ENCODE data around the gene HOXC5. TPM values are rescaled to one million over a fixed set of nuclear protein-coding genes. Genes with fewer than 3 reads are reported as not detected.
"Not testable (repeated sequence)": the region's sequence is repeated elsewhere in the genome, so short reads cannot be mapped to it uniquely, and the experiment has no call there.

The HOXC5 gene
- total RNA-seq, 2 donors from 2014 or later = not detected

DNA sequence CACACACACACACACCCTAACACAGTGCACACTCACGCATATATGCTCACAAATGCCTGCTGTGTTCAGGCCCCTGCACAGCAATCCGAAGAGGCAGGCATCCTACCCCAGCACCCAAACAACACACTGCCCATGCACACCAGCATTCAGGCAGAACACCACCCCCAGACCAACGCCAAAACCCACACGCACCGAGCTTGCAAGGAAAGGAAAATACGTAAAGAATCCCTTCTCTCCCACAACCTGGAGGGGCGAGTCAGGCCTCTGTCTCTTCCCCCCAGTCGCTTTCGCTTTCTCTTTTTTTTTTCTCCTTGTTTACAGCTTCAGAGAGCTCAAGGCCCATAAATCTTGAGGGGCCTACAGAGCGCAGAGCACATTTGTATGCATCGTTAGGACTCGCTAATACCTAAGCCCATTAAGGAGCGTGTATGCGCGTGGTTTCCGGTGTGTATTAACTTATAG, 48.2 kb downstream of the HOXC5 start:
- not testable (repeated sequence) for H3K27ac ChIP-seq (ENCODE audit: low read depth, low read length); H3K36me3 ChIP-seq (ENCODE audit: control insufficient read depth, insufficient read depth, low read length); DNase-seq; H3K9me3 ChIP-seq (ENCODE audit: control insufficient read depth, low read length); H3K36me3 Mint-ChIP-seq (ENCODE audit: low read depth); H3K9ac ChIP-seq (ENCODE audit: extremely low read depth, low read length, poor library complexity, severe bottlenecking); H3K9me3 Mint-ChIP-seq; H3K4me1 ChIP-seq (ENCODE audit: control insufficient read depth, insufficient read depth, low read length); H3K4me3 ChIP-seq (ENCODE audit: low read length); H3K27ac Mint-ChIP-seq; H3K4me3 Mint-ChIP-seq
- peaks cover 98% of the 10 kb centered on the region for H3K27me3 ChIP-seq (ENCODE audit: control insufficient read depth, insufficient read depth, low read length, poor library complexity, severe bottlenecking)
- peaks cover 97% of the 10 kb centered on the region for H3K27me3 Mint-ChIP-seq (ENCODE audit: insufficient read depth)
- H3K4me1 Mint-ChIP-seq = peaks cover 13% of the 10 kb centered on the region
- WGBS, 2 experiments (ENCODE audit: insufficient coverage in 1 of 2, insufficient read length in 1 of 2) = 7% methylated on average over 9 of the region's 16 CpGs; no CpG with 5 or more reads in 1 of the 2 experiments

DNA sequence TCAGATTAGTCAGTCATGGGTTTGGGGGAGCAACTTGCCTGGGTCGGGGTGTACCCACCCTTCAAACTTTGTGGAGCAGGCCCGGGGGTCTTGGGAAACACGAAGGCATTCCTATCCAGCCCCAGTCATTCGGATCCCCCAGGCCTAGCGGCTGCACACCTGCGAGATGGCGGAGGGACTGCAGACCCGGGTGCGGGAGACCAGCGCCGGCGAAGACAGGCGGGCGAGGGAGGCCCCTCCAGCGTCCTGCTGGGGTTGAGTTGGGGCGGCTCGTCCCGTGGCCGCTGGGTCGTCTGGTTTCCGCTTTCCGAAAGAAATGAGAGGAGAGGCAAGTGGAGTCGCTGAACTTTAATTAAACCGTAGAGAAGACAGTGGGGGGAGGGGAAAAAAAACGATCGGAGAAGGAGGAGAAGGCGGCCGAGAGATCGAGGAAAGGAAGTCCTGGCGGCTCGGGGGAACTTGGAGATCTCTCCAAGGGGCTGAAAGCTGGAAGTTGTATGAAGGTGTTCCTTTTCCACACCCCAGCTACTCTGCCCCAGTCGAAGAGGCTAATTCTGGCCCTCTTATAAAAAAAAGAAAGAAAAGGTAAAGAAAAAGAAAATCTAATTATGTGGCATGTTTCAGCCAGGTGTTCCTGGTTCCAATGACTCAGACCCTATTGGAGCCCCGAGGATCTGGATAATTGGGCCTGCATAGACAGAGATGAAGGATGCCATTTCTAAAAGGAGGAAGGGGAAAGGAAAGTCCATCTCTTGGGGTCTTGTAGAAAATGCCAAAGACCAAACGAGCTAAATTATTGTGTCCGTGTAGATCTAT, 48.9 kb downstream of the HOXC5 start:
- H3K27ac ChIP-seq (ENCODE audit: low read depth, low read length); H3K36me3 ChIP-seq (ENCODE audit: control insufficient read depth, insufficient read depth, low read length); H3K9ac ChIP-seq (ENCODE audit: extremely low read depth, low read length, poor library complexity, severe bottlenecking); H3K27ac Mint-ChIP-seq; H3K9me3 ChIP-seq (ENCODE audit: control insufficient read depth, low read length); H3K36me3 Mint-ChIP-seq (ENCODE audit: low read depth); H3K9me3 Mint-ChIP-seq; H3K4me3 ChIP-seq (ENCODE audit: low read length); H3K4me1 ChIP-seq (ENCODE audit: control insufficient read depth, insufficient read depth, low read length): not testable (repeated sequence)
- WGBS, 2 experiments (ENCODE audit: insufficient coverage in 1 of 2, insufficient read length in 1 of 2) = 3 to 4% methylated on average over 22 to 32 of the region's 35 CpGs
- Mint-ChIP-seq H3K4me3 (peak overlapping the region; percentile 35), H3K4me1 (peaks cover 13% of the 10 kb centered on the region), H3K27me3 (ENCODE audit: insufficient read depth) (peaks cover 97% of the 10 kb centered on the region)
- peak; percentile 79 for DNase-seq
- peaks cover 98% of the 10 kb centered on the region for H3K27me3 ChIP-seq (ENCODE audit: control insufficient read depth, insufficient read depth, low read length, poor library complexity, severe bottlenecking)

DNA sequence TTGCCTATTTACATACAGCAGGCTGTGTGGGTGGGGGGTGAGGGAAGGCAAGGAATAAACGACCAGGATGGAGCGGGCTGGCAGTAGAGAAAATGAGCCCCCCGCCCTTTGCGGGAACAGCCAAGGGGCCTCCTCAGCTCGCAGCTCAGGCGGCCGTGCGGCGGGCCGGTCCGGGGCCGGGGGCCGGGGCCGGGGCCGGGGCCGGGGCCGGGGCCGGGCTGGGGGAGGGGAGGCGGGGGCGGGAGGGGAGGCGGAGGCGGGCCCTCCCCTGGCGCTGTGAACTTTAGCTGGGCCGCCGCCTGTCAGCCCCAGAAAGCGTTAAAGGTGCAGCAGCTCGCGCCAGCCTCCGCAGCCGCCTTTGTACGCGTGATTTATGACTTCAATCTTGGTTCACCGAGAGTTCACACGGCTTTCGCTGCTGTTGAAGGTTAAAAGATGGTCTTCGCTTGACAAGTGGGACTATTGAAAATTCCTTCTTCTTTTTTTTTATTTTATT, 49.6 kb downstream of the HOXC5 start:
- H3K9ac ChIP-seq (ENCODE audit: extremely low read depth, low read length, poor library complexity, severe bottlenecking) = no peak overlapping the region
- H3K27ac ChIP-seq (ENCODE audit: low read depth, low read length) = no peak overlapping the region
- peaks cover 98% of the 10 kb centered on the region for H3K27me3 ChIP-seq (ENCODE audit: control insufficient read depth, insufficient read depth, low read length, poor library complexity, severe bottlenecking)
- Mint-ChIP-seq H3K27ac (no peak overlapping the region), H3K36me3 (ENCODE audit: low read depth) (no peaks in the 10 kb centered on the region), H3K9me3 (no peaks in the 10 kb centered on the region), H3K4me1 (peaks cover 13% of the 10 kb centered on the region), H3K4me3 (peak overlapping the region; percentile 35), H3K27me3 (ENCODE audit: insufficient read depth) (peaks cover 97% of the 10 kb centered on the region)
- no peak overlapping the region for H3K4me3 ChIP-seq (ENCODE audit: low read length)
- no peak for TF ChIP-seq CTCF (conservative IDR thresholded peaks at IDR 0.05)
- peak; percentile 79 for DNase-seq
- no peaks in the 10 kb centered on the region for H3K4me1 ChIP-seq (ENCODE audit: control insufficient read depth, insufficient read depth, low read length)
- 3% methylated on average over 15 of the region's 36 CpGs; no CpG with 5 or more reads in 1 of the 2 experiments for whole genome bisulfite sequencing, 2 experiments (ENCODE audit: insufficient coverage in 1 of 2, insufficient read length in 1 of 2)
- H3K9me3 ChIP-seq (ENCODE audit: control insufficient read depth, low read length) = no peaks in the 10 kb centered on the region
- no peaks in the 10 kb centered on the region for H3K36me3 ChIP-seq (ENCODE audit: control insufficient read depth, insufficient read depth, low read length)

Small RNAs within 50 kb of the gene (microRNA-seq; reads per million reads assigned to microRNA genes)
- gene MIR196A2 (ENCODE audit: borderline microRNAs expressed) = 3.7 reads per million, percentile 24 among the genes with 10 or more reads in this experiment
- gene MIR615 (ENCODE audit: borderline microRNAs expressed) = not detected

Other genes with a start within 250 kb of the HOXC5 start
- gene HOXC13, start 94.2 kb upstream of the HOXC5 start, total RNA-seq = not detected
- gene HOXC12, start 78.1 kb upstream of the HOXC5 start, total RNA-seq = not detected
- not detected for gene HOXC11, start 59.9 kb upstream of the HOXC5 start, total RNA-seq
- gene HOTAIR, start 58.1 kb upstream of the HOXC5 start, total RNA-seq = not detected
- gene HOXC10, start 47.9 kb upstream of the HOXC5 start, total RNA-seq = not detected
- gene HOXC9, start 32.9 kb upstream of the HOXC5 start, total RNA-seq = not detected
- not detected for gene HOXC8, start 24.1 kb upstream of the HOXC5 start, total RNA-seq
- gene HOXC6, start 4.6 kb upstream of the HOXC5 start, total RNA-seq = not detected
- not detected for gene HOXC4, start 20.8 kb downstream of the HOXC5 start, total RNA-seq
- 10 to 100 TPM; 32.4 to 37.2 TPM for gene SMUG1, start 155.9 kb downstream of the HOXC5 start, total RNA-seq
- gene CBX5, start 247.1 kb downstream of the HOXC5 start, total RNA-seq = 100 to 1,000 TPM; 230 to 341 TPM
- gene HNRNPA1, start 247.7 kb downstream of the HOXC5 start, total RNA-seq = 1,000 to 10,000 TPM; 2,414 to 2,488 TPM